Stimulated activated CD8-positive, alpha-beta memory T cell treated with anti-CD3 and anti-CD28 coated beads, Interleukin-15, amount 100 ng/mL, for 1 hour (primary cell): ENCODE data around the gene ASRGL1.
"Not testable (repeated sequence)": the region's sequence is repeated elsewhere in the genome, so short reads cannot be mapped to it uniquely, and the experiment has no call there.

Experiments used
- DNase-seq: peaks from one replicate; pipeline ENCODE4 v3.0.0-alpha.2; 2020; ENCODE audit warnings: low read depth

The ASRGL1 gene

DNA sequence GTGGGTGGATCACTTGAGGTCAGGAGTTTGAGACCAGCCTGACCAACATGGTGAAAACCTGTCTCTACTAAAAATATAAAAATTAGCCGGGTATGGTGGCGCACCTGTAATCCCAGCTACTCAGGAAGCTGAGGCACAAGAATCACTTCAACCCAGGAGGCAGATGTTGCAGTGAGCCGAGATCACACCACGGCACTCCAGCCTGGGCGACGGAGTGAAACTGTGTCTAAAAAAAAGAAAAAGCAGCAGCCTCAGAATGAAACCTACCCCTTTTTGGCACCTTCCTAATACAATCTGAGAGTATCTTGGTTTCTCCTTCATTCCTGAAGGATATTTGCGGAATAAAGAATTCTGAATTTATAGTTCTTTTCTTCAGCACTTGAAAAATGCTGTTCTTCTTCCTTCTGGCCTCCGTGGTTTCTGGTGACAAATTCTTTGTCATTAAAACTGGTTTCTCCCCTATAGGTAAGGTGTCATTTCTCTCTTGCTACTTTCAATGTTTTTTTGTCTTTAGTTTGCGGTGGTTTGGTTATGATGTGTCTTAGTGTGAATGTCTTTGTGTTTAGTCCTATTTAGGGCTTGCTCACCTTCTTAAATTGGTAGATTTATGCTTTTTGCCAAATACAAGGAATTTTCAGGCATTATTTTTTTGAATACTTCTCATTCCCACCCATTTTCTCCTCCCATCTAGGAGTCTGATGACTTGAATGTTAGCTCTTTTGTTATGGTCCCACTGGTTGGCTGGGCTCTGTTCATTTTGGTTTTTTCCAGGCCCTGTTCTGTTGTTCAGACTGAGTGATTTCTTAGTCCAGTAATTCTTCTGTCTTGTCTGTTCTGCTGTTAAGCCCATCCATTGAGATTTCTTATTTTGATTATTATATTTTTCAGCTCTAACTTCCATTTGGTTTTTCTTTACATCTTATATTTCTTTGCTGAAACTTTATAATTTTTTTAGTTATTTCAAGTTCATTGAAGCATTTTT is 15.4 kb downstream of the ASRGL1 start:
- DNase-seq: no peak

GRCh38 chr11:62353841-62354240 is 16.6 kb downstream of the ASRGL1 start:
- no peak for DNase-seq

DNA sequence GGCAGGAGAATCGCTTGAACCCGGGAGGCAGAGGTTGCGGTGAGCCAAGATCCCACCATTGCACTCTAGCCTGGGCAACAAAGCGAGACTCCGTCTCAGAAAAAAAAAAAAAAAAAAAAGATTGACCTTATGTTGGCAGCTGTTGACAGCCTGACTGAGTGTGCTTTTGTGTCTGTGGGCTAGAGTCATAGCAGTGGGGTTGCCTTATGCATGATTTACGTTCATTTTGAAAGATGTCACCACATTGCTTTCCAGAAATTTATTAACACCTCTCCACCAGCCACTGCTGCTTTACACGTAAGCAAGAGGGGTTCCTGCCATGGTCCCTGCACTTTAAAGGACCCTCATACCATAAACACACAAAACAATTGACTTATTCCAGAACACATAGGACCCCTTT is 21.0 kb downstream of the ASRGL1 start:
- no peak for DNase-seq

DNA sequence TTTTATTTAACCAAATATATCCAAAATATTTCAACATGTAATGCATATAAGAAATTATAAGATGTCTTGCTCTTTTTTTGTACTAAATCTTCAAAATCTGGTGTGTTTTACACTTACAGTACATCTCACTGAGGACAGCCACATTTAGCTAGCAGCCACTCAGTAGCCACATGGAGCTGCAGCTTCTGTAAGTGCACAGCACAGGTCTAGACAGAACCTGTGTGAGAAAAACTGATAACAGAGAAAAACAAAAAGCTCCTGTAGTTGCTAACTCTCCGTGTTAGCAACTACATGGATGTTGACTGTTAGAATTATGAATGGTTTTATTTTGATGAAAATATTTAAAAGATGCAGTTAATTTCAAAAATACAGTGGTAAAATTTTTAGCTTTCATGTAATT is 22.2 kb downstream of the ASRGL1 start:
- DNase-seq: no peak

- DNase-seq: no peak
Measured at GRCh38 chr11:62360685-62361084, 23.4 kb downstream of the ASRGL1 start.

DNA sequence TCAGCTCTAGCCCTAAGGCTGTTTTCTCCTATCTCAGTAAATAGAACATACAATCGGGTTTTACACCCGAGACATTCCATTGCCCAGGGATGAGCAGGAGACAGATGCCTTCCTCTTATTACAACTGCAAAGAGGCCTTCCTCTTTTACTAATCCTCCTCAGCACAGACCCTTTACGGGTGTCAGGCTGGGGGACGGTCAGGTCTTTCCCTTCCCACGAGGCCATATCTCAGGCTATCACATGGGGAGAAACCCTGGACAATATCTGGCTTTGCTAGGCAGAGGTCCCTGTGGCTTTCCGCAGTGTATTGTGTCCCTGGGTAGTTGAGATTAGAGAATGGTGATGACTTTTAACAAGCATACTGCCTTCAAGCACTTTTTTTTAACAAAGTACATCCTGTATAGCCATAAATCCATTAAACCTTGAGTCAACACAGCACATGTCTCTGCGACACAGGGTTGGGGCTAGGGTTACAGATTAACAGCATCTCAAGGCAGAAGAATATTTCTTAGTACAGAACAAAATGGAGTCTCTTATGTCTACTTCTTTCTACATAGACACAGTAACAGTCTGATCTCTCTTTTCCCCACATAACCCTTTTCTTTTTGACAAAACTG is 31.7 kb downstream of the ASRGL1 start:
- DNase-seq: not testable (repeated sequence)

DNA sequence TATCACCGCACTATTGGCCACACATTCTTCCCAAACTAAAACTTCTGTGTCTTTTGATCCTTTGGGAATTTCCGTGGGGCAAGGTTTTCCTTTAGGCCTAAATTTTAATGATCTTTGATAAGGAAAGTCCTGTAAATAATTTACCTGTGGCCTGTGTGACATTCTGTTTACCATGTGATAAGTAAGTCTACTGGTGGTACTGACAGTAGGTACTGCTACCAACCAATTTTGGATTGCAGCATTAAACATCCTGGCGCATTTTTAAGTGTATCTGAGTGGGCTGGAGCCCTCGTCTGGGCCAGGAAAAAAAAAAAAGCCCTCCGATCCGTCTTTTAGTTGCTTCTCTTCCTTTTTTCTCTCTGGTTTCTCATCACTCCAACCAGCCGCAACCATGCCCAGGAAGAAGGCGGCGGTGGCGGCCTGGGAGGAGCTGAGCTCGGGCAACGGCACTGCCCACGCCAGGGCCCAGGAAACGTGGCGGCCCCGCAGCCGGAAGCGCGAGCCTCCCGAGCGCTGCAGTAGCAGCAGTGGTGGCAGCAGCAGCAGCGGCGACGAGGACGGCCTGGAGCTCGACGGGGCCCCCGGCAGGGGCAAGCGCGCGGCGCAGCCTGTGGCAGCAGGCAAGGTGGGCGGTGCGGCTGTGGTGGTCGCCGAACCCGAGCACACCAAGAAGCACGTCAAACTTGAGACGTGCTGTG is 33.6 kb downstream of the ASRGL1 start:
- DNase-seq: no peak

DNA sequence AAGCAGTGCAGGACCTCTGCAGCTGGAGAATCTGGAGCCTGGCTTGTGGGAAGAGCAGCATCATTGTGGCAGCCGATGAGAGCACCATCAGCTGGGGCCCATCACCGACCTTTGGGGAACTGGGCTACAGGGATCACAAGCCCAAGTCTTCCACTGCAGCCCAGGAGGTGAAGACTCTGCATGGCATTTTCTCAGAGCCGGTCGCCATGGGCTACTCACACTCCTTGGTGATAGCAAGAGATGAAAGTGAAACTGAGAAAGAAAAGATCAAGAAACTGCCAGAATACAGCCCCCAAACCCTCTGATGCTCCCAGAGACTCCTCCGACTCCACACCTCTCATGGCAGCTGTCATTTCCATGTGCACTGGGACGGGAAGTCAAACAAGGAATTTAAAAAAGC is 35.6 kb downstream of the ASRGL1 start:
- no peak for DNase-seq

- DNase-seq: no peak
Measured at GRCh38 chr11:62373464-62374119, 36.3 kb downstream of the ASRGL1 start.

- DNase-seq: no peak
Measured at GRCh38 chr11:62374801-62375200, 37.6 kb downstream of the ASRGL1 start.

- DNase-seq: not testable (repeated sequence)
Measured at GRCh38 chr11:62378459-62379063, 41.3 kb downstream of the ASRGL1 start.

DNA sequence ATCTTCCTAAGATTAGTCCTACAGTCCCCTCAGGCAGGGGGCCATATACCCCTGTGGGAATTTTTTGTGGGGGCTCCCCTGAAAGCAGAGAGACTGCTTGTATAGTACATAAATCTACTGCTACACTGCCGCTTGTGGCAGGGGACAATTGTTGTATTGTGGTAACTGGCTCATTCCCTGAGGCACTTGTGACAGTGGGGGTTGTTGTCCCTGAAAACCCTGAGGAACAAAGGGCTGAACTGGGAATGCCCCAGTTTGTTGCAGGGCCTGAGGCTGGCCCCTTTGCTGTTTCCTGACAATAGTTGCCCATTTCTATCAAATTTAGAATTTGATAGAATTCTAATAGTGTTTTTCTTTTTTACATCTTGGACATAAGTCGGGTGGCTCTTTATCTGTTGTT is 42.3 kb downstream of the ASRGL1 start:
- DNase-seq: not testable (repeated sequence)

- not testable (repeated sequence) for DNase-seq
Measured at GRCh38 chr11:62380821-62381245, 43.6 kb downstream of the ASRGL1 start.

- DNase-seq: no peak
Measured at GRCh38 chr11:62383822-62384221, 46.6 kb downstream of the ASRGL1 start.

- DNase-seq: not testable (repeated sequence)
Measured at GRCh38 chr11:62386083-62386482, 48.8 kb downstream of the ASRGL1 start.

GRCh38 chr11:62387381-62387780 is 50.1 kb downstream of the ASRGL1 start:
- no peak for DNase-seq

- no peak for DNase-seq
Measured at GRCh38 chr11:62388999-62389398, 51.8 kb downstream of the ASRGL1 start.

DNA sequence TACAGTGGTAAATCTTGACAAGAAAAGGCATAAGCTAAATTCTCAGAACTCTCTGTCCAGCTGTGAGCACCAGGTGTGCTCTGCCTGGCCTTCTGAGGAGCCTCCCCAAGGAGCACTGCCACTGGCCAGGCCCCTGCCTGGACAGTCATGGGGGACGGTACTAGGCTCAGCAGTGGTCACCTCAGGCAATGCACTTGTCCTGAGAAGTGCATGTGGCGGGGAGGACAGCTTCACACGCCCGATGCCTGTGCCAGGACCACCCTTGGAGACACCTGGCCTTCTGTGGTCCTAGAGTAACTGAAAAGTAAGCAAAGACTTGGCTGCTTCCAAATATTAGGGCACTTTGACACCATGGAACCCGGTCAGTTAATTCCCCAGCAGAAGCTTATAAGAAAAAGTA is 53.0 kb downstream of the ASRGL1 start:
- DNase-seq: no peak

- DNase-seq: no peak
Measured at GRCh38 chr11:62390722-62391121, 53.5 kb downstream of the ASRGL1 start.

GRCh38 chr11:62391642-62392425 is 54.6 kb downstream of the ASRGL1 start:
- DNase-seq: no peak

DNA sequence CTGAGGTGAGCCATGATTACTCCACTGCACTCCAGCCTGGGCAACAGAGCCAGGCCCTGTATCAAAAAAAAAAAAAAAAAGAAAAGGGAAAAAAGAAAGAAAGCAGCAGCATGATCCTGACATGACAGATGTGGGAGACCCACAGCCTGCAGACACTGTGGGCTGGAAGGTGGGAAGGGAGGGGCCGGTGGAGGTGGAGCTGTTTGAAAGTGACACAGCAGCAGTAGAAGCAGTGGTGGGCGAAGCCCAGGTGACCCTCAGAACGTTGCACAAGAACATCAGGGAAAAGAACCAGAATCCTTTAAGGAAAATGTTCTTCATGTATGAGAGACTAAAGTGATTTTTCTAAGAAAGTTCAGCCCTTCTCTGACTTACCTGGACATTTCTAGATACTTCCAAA is 55.3 kb downstream of the ASRGL1 start:
- no peak for DNase-seq
